LNCAP (cell line): ENCODE data around the gene RIMKLB.
A peak's percentile ranks its signal among the peaks of the same experiment; 100 is the strongest.

ENCODE experiments used
- TF ChIP-seq, protein P1 (sequence below): fragments of 450-650 bp; IDR thresholded peaks from 2 replicates; pipeline ENCODE4 v1.5.1; 2017; ENCODE audit warnings: mild to moderate bottlenecking

RIMKLB gene

DNA sequence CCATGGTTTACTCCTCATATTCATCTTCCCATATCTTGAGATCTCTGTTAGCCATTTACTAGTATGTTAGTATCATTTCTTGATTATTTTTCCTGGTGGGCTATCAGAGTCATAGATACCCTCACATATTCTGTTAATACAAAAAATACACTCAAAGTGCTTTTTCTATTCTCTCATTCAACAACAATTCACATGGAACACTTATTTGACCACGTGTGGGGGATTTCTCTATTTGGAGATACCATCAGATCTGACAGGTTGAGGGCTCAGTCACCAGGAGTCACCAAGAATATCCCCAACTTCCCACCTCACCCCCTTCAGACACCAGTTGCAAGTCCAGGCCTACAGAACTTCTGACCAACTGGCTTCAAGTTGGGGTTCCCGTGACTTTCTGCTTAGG lies 72.7 kb downstream of the RIMKLB start:
- TF ChIP-seq, protein P1, sequence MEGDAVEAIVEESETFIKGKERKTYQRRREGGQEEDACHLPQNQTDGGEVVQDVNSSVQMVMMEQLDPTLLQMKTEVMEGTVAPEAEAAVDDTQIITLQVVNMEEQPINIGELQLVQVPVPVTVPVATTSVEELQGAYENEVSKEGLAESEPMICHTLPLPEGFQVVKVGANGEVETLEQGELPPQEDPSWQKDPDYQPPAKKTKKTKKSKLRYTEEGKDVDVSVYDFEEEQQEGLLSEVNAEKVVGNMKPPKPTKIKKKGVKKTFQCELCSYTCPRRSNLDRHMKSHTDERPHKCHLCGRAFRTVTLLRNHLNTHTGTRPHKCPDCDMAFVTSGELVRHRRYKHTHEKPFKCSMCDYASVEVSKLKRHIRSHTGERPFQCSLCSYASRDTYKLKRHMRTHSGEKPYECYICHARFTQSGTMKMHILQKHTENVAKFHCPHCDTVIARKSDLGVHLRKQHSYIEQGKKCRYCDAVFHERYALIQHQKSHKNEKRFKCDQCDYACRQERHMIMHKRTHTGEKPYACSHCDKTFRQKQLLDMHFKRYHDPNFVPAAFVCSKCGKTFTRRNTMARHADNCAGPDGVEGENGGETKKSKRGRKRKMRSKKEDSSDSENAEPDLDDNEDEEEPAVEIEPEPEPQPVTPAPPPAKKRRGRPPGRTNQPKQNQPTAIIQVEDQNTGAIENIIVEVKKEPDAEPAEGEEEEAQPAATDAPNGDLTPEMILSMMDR: no peak

DNA sequence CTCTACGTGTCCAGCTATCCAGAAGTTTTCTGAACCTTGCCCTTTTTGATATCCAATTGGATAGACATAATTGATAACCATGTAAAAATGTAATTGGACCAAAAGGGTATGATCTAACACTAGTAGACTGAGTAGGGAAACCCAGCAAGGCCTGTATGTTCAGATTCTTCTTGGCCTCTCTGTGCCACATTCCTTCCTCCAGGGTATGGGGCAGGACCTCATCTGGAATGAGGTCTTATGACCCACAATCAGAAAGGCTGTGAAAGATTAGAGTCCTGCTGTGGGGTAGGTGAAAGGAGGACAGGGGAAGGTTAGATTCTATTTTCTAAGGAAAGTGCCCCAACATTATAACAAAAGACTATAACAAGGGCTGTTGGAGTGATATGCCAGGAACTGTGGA lies 73.3 kb downstream of the RIMKLB start:
- TF ChIP-seq, protein P1: no peak

DNA sequence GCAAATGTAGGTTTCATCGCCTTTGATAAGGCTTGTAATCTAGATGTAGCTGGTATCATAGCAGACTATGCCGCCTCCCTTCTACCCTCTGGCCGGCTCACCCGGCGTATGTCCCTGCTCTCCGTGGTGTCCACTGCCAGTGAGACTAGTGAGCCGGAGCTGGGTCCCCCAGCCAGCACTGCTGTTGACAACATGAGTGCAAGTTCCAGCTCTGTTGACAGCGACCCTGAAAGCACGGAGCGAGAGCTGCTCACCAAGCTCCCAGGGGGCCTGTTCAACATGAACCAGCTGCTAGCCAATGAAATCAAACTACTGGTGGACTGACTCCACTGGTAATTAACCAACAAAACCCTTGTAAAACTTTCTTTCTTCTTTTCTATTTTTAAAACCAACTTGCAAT lies 75.7 kb downstream of the RIMKLB start:
- TF ChIP-seq, protein P1: no peak

DNA sequence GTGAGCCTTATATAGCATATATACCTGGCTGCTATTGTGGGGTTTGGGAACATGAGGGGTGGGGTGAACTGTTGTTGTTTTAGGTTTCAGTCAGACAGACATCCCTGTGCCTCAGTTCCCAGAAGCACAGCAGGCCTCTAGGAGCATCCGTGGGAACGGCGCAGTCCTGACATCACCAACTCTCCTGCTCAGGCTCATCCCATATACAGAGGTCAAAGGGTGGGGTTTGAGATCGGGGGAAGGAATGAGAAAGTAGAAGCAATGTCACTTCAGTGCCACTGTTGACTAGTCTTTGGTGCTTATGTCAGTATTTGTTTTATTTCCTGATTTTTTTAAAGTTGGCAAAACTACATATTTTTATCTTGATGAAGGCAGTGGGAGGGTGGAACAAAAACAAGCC lies 81.5 kb downstream of the RIMKLB start:
- TF ChIP-seq, protein P1: no peak

DNA sequence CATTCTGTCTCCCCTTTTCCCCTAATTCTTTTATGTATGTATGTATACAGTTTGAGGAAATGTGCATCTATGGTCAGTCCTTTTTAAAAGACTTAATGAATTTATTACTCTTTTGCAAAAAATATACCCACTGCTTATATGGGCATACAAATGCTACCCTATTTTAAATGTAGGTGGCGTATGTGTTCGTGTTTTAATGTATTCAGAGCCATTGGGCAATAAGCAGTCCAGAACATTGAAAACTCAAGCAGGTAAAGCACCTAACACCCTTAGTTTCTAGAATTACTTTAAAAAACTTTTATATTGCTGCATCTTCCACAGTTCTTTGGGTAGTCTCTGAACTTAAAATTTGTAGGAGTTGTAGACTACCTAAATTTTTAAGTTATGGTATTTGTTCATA lies 82.1 kb downstream of the RIMKLB start:
- TF ChIP-seq, protein P1: no peak

DNA sequence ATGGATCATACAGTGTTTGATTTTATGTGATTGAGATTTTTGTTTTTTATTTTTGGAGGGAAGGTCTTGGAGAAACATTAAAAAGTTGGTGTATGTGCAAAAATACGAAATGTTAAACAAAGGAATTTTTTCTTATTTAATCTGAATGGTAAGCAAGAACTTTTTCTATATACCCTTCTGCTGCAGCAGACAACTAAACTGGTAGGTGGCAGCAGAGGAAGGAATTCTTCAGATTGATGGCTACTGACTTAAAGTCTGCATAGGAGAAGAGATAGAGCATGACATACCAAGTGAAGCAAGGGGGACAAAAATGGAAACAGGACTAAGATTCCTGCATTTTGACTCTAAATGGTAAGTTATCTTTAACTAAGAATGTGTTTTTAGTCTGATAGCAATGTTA lies 82.6 kb downstream of the RIMKLB start:
- TF ChIP-seq, protein P1: peak; percentile 69

DNA sequence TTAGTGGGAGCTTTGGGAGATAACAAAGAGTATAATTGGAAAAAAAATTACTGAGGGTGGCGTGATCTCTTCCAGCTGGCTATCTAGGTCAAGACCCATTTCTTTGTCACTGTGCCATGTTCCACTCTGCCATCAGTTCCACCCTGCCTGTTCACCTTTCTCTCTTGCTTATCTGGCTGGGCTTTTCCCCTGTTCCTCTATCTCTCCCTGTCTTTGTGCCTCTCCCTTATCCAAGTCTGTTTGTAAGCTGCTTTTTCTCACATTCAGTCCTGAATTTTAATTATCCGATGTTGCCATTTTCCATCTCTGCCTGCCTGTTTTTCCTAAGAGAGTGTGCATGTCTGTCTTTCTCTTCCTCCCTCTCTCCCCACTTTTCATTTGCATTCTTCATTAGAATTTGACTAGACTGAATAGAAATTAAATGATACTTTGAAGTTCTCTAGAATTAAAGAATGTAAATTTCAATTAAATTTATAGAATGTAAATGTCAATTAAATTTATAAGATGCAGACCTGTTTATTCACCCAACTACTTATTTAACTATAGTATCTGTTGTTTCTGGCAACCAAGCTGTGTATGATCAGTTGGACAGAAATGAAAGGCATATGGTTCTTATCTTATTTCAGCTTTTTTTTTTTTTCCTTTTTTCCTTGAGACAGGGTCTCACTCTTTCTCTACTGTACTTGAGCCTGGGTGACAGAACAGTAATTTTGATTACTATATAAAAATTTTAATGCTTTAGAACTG lies 83.8 kb downstream of the RIMKLB start:
- TF ChIP-seq, protein P1: no peak
